PC-3 (cell line): ENCODE results near the gene RHOB. TPM values are rescaled to one million over a fixed set of nuclear protein-coding genes. Genes with fewer than 3 reads are reported as not detected.

Experiments
- ATAC-seq: fragments of 200-7000 bp; cut with Tn5 transposase; 2 replicates; pipeline ENCODE4 v1.9.1; 2020; ENCODE audit warnings: mild to moderate bottlenecking, moderate library complexity
- BruUV-seq: library from RNA; stranded (reverse); fragments of 400-500 nt; replicated peaks from 2 replicates; lab custom pipeline; 2021; lab: Mats Ljungman, UMichigan
- CTCF ChIA-PET: fragments of 300-600 bp; sonication (Branson Sonifier 250); formaldehyde crosslinking; loops from one replicate; lab custom pipeline; 2022; ENCODE audit warnings: antibody characterized with exemption; lab: Charles Lee
- POLR2A ChIA-PET: fragments of 300-600 bp; sonication (Branson Sonifier 250); formaldehyde crosslinking; loops from one replicate; lab custom pipeline; 2022; ENCODE audit warnings: antibody characterized with exemption; ENCODE audit not compliant: unreplicated experiment; lab: Charles Lee
- DNase-seq: peaks from one replicate; pipeline ENCODE4 v3.0.0-alpha.2; 2015
- H2AFZ ChIP-seq: fragments of 300-600 bp; sonication (generic); 2 replicates; pipeline ENCODE4 v1.6.0; 2016; ENCODE audit warnings: antibody characterized with exemption, low read length
- H3F3A ChIP-seq: fragments of 300-600 bp; sonication (generic); one replicate; pipeline ENCODE4 v1.6.0; 2017; ENCODE audit warnings: antibody characterized with exemption, low read length, control low read depth, mild to moderate bottlenecking; ENCODE audit not compliant: unreplicated experiment
- H3K27ac ChIP-seq: fragments of 300-600 bp; sonication (generic); 2 replicates; pipeline ENCODE4 v1.5.1; 2016; ENCODE audit warnings: mild to moderate bottlenecking, low read length
- H3K27me3 ChIP-seq: fragments of 300-600 bp; sonication (generic); 2 replicates; pipeline ENCODE4 v1.6.1; 2016; ENCODE audit warnings: low read length, mixed read lengths
- H3K36me3 ChIP-seq: fragments of 300-600 bp; sonication (generic); 2 replicates; pipeline ENCODE4 v1.6.1; 2016; ENCODE audit warnings: low read depth, mixed run types, low read length, mixed read lengths
- H3K4me1 ChIP-seq: fragments of 300-600 bp; sonication (generic); 2 replicates; pipeline ENCODE4 v1.5.1; 2016; ENCODE audit warnings: low read length; ENCODE audit not compliant: insufficient read depth
- H3K4me2 ChIP-seq: fragments of 300-600 bp; sonication (generic); 2 replicates; pipeline ENCODE4 v1.6.0; 2016; ENCODE audit warnings: low read length
- H3K4me3 ChIP-seq: fragments of 300-600 bp; sonication (generic); 2 replicates; pipeline ENCODE4 v1.5.1; 2016; ENCODE audit warnings: mild to moderate bottlenecking, low read length, mixed read lengths
- H3K79me2 ChIP-seq: fragments of 300-600 bp; sonication (generic); 2 replicates; pipeline ENCODE4 v1.6.1; 2017; ENCODE audit warnings: low read length, mixed read lengths
- H3K9ac ChIP-seq: fragments of 300-600 bp; sonication (generic); 2 replicates; pipeline ENCODE4 v1.6.0; 2016; ENCODE audit warnings: mild to moderate bottlenecking, low read length
- H3K9me2 ChIP-seq: fragments of 300-600 bp; sonication (generic); replicated peaks from 2 replicates; pipeline ENCODE4 v1.6.1; 2016; ENCODE audit warnings: mixed run types, low read length, mixed read lengths
- H3K9me3 ChIP-seq: fragments of 300-600 bp; sonication (generic); 2 replicates; pipeline ENCODE4 v1.6.1; 2016; ENCODE audit warnings: low read length, mixed read lengths
- H4K20me1 ChIP-seq: fragments of 300-600 bp; sonication (generic); 2 replicates; pipeline ENCODE4 v1.6.1; 2016; ENCODE audit warnings: low read length, mixed read lengths
- EZH2 ChIP-seq: fragments of 300-600 bp; sonication (generic); IDR thresholded peaks from one replicate; pipeline ENCODE4 v1.6.1; 2017; ENCODE audit warnings: antibody characterized with exemption, mild to moderate bottlenecking, low read length; ENCODE audit not compliant: unreplicated experiment
- EZH2phosphoT487 ChIP-seq: fragments of 300-600 bp; sonication (generic); IDR thresholded peaks from 2 replicates; pipeline ENCODE4 v1.6.1; 2018; ENCODE audit warnings: mild to moderate bottlenecking, antibody characterized with exemption, low read length, borderline replicate concordance
- intact Hi-C: fragments of 100-400 bp; cut with micrococcal nuclease; formaldehyde crosslinking; loops from 2 replicates; pipeline ENCODE4 v1.9.0; 2023
- total RNA-seq: library from RNA; depleted of rRNA; stranded (reverse); fragments of >200 nt; gene quantifications from 2 replicates; pipeline ENCODE4 v1.2.3, GENCODE V29; 2014
- TF ChIP-seq, protein P1 (sequence below): fragments of 300-600 bp; sonication (generic); conservative IDR thresholded peaks from 2 replicates; pipeline ENCODE4 v1.5.1; 2017; ENCODE audit warnings: antibody characterized with exemption, low read depth, mild to moderate bottlenecking, low read length

The RHOB gene
- total RNA-seq, 1 experiment from 2014 or later: 88.5 TPM

DNA sequence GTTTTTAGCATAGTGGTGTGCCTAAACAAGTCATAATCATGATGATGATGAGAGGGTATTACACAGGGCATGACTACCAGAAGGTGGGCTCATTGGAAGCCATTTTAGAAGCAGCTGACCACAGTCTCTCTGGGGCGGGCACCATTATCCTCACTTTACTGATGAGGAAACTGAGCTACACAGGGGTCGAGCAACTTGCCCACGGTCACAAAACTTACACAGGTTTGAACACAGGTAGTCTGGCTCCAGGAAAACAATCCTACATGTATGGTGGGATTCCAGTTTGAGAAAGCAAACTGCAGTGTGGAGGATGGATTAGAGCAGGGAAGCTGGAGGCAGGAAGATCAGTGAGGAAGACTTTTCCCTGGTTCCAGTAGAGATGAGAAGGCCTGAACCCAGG is 6.2 kb downstream of the RHOB start:
- Histone ChIP-seq H3K9me2 (no peaks in the 10 kb centered on the region), H3K4me2 (no peak overlapping the region), H3K27me3 (no peaks in the 10 kb centered on the region), H3K4me3 (no peak overlapping the region), H3F3A (no peaks in the 10 kb centered on the region), H3K9me3 (no peaks in the 10 kb centered on the region), H4K20me1 (peaks cover 20% of the 10 kb centered on the region), H3K79me2 (peaks cover 18% of the 10 kb centered on the region), H3K4me1 (peaks cover 20% of the 10 kb centered on the region), H2AFZ (no peak overlapping the region), H3K27ac (no peak overlapping the region), H3K9ac (no peak overlapping the region), H3K36me3 (no peaks in the 10 kb centered on the region)
- no TSS peak for BruUV-seq
- ATAC-seq (no peak), DNase-seq (no peak)
- POLR2A ChIA-PET: no interaction called here
- no peak for TF ChIP-seq EZH2phosphoT487
- CTCF ChIA-PET: no interaction called here
- intact Hi-C loops: no loop called here

DNA sequence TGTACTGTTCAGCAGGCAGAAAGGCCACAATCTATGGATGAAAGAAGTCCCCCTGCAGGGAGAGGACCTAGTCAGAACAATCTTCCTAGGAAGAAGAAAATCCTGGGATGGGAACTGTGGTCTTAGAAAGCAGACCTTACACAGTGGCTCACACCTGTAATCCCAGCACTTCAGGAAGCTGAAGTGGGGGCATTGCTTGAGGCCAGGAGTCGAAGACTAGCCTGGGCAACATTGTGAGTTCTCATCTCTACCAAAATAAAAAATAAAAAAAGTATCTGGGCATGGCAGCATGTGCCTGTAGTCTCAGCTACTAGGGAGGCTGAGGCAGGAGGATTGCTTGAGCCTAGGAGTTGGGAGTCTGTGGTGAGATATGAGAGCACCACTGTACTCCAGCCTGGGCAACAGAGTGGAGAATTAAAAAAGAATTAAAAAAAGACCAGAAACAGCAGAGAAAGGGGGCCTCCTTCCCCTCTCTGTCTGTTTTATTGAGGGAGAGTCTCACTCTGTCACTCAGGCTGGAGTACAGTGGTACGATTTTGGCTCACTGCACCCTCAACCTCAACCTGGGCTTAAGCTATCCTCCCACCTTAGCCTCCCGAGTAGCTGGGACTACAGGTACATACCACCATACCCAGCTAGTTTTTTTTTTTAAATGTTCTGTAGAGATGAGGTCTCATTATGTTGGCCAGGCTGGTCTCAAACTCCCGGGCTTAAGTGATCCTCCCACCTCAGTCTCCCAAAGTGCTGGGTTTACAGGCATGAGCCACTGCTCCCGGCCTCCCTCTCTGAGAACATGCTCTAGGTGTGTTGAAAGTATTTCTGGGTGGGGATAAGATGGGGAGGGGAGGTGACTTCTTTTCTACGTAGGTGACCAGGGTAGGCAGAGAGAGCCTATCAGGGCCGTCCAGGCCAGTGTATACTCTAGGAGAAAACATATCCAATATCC is 7.4 kb downstream of the RHOB start:
- no peaks in the 10 kb centered on the region for H3K27me3 ChIP-seq
- no peak overlapping the region for H3K27ac ChIP-seq
- no peak for DNase-seq
- no peak for ATAC-seq
- H3K4me1 ChIP-seq: peaks cover 11% of the 10 kb centered on the region
- H3K4me3 ChIP-seq: no peak overlapping the region
- H3K9me2 ChIP-seq: no peaks in the 10 kb centered on the region
- H3K79me2 ChIP-seq: 0 out of 2 replicates have a peak, but pooled peaks cover 6% of the 10 kb centered on the region
- intact Hi-C loops: no loop called here
- H3K4me2 ChIP-seq: no peak overlapping the region
- ChIA-PET POLR2A (no interaction called here), CTCF (interaction anchor here (0.6 kb wide), 1 partner anchor 1720 kb away, joined by 4 read pairs; no protein-coding TSS in a partner anchor)
- H3K9me3 ChIP-seq: no peaks in the 10 kb centered on the region
- H3F3A ChIP-seq: no peaks in the 10 kb centered on the region
- no peak overlapping the region for H2AFZ ChIP-seq
- peaks cover 8% of the 10 kb centered on the region for H4K20me1 ChIP-seq
- BruUV-seq: no TSS peak
- no peak overlapping the region for H3K9ac ChIP-seq
- no peaks in the 10 kb centered on the region for H3K36me3 ChIP-seq
- TF ChIP-seq EZH2 (no peak), EZH2phosphoT487 (no peak)
- TF ChIP-seq, protein P1, sequence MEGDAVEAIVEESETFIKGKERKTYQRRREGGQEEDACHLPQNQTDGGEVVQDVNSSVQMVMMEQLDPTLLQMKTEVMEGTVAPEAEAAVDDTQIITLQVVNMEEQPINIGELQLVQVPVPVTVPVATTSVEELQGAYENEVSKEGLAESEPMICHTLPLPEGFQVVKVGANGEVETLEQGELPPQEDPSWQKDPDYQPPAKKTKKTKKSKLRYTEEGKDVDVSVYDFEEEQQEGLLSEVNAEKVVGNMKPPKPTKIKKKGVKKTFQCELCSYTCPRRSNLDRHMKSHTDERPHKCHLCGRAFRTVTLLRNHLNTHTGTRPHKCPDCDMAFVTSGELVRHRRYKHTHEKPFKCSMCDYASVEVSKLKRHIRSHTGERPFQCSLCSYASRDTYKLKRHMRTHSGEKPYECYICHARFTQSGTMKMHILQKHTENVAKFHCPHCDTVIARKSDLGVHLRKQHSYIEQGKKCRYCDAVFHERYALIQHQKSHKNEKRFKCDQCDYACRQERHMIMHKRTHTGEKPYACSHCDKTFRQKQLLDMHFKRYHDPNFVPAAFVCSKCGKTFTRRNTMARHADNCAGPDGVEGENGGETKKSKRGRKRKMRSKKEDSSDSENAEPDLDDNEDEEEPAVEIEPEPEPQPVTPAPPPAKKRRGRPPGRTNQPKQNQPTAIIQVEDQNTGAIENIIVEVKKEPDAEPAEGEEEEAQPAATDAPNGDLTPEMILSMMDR: no peak

DNA sequence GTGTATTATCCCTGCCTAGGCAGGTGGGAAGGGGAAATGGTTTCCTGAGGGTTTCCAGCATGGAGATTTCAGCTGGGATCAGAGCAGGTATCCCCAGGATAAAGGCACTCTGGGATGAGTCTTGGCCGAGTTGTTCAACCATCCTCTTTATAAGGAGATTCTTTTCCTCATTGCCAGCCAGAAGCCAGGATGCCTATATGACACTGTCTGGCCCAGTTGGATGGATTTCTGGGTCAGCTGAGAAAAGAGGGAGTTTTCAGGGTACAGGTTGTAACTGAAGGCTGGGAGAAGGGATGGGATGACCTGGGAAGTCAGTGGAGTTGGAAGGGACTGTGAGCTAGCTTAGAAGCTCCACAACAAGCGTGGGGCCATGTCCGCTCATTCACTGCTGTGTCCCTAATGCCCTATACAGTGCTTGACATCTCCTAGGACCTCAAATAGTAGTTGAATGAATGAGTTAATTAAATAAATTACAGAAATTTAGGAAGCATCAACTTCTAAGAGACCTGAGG is 8.3 kb downstream of the RHOB start:
- TF ChIP-seq EZH2 (no peak), EZH2phosphoT487 (no peak)
- TF ChIP-seq, protein P1: no peak
- CTCF ChIA-PET: interaction anchor here (0.6 kb wide), 1 partner anchor 1721 kb away, joined by 4 read pairs; no protein-coding TSS in a partner anchor
- Histone ChIP-seq H3K27me3 (no peaks in the 10 kb centered on the region), H3K79me2 (no peaks in the 10 kb centered on the region), H4K20me1 (no peaks in the 10 kb centered on the region), H3K27ac (no peak overlapping the region), H2AFZ (no peak overlapping the region), H3F3A (no peaks in the 10 kb centered on the region), H3K9me3 (no peaks in the 10 kb centered on the region), H3K36me3 (no peaks in the 10 kb centered on the region), H3K4me2 (no peak overlapping the region), H3K9me2 (no peaks in the 10 kb centered on the region), H3K4me3 (no peak overlapping the region), H3K9ac (no peak overlapping the region), H3K4me1 (peaks cover 3% of the 10 kb centered on the region)
- no peak for DNase-seq
- no peak for ATAC-seq
- POLR2A ChIA-PET: no interaction called here
- no TSS peak for BruUV-seq
- intact Hi-C loops: no loop called here
